ENCODE measurements around the gene NSUN2. TPM values are rescaled to one million over a fixed set of nuclear protein-coding genes. Genes with fewer than 3 reads are reported as not detected.

NSUN2 gene
- total RNA-seq, 4 donors from 2014 or later, result 37.7 to 65.8 (median 49.0) TPM

- Histone ChIP-seq H3K27me3 (no peaks in the 10 kb centered on the region), H3K9me3 (no peaks in the 10 kb centered on the region), H3K36me3 (peaks cover 17 to 100% (median 53%) of the 10 kb centered on the region in 3 donors), H3K27ac (no peak overlapping the region), H3K4me1 (no peaks in the 10 kb centered on the region), H3K4me3 (no peak overlapping the region)
- TF ChIP-seq POLR2A (IDR thresholded peaks at IDR 0.05), result no peak
- no peak for TF ChIP-seq CTCF (IDR thresholded peaks at IDR 0.05)
- intact Hi-C loops (cut with DNase I), result no loop called here
- 79 to 85% methylated on average over 5 of the region's 5 CpGs for WGBS, 2 donors
- no peak for DNase-seq
Observed at GRCh38 chr5:6607559-6607936, 25.3 kb downstream of the NSUN2 start.

GRCh38 chr5:6606884-6607558, 25.8 kb downstream of the NSUN2 start:
- TF ChIP-seq POLR2A (IDR thresholded peaks at IDR 0.05), result no peak
- no peak for TF ChIP-seq CTCF (IDR thresholded peaks at IDR 0.05)
- no peak for DNase-seq
- intact Hi-C loops (cut with DNase I), result no loop called here
- Histone ChIP-seq H3K9me3 (no peaks in the 10 kb centered on the region), H3K27ac (no peak overlapping the region), H3K36me3 (peaks cover 18 to 100% (median 51%) of the 10 kb centered on the region in 3 donors), H3K27me3 (no peaks in the 10 kb centered on the region), H3K4me3 (no peak overlapping the region), H3K4me1 (no peaks in the 10 kb centered on the region)
- 89% methylated on average over 9 of the region's 9 CpGs for WGBS, 2 donors

GRCh38 chr5:6604946-6605345, 27.9 kb downstream of the NSUN2 start:
- Histone ChIP-seq H3K9me3 (no peaks in the 10 kb centered on the region), H3K4me3 (no peak overlapping the region), H3K4me1 (no peaks in the 10 kb centered on the region), H3K27ac (no peak overlapping the region), H3K27me3 (no peaks in the 10 kb centered on the region), H3K36me3 (peaks cover 20 to 100% (median 50%) of the 10 kb centered on the region in 3 donors)
- intact Hi-C loops (cut with DNase I), result no loop called here
- no peak for TF ChIP-seq CTCF (IDR thresholded peaks at IDR 0.05)
- WGBS, 2 donors, result 92 to 94% methylated on average over 10 to 12 of the region's 12 CpGs
- DNase-seq, result no peak

GRCh38 chr5:6604341-6604740, 28.5 kb downstream of the NSUN2 start:
- no peaks in the 10 kb centered on the region for H3K9me3 ChIP-seq
- 93 to 96% methylated on average over 6 of the region's 6 CpGs for WGBS, 2 donors
- H3K4me3 ChIP-seq, result no peak overlapping the region
- no peak for TF ChIP-seq POLR2A (IDR thresholded peaks at IDR 0.05)
- no peak for TF ChIP-seq CTCF (IDR thresholded peaks at IDR 0.05)
- no peaks in the 10 kb centered on the region for H3K27me3 ChIP-seq
- H3K27ac ChIP-seq, result no peak overlapping the region
- H3K4me1 ChIP-seq, result no peaks in the 10 kb centered on the region
- no peak for DNase-seq
- intact Hi-C loops (cut with DNase I), result no loop called here
- peaks cover 17 to 100% (median 52%) of the 10 kb centered on the region in 3 donors for H3K36me3 ChIP-seq

- Histone ChIP-seq H3K27ac (no peak overlapping the region), H3K27me3 (no peaks in the 10 kb centered on the region), H3K36me3 (peaks cover 17 to 100% (median 46%) of the 10 kb centered on the region in 3 donors), H3K4me3 (no peak overlapping the region), H3K4me1 (no peaks in the 10 kb centered on the region), H3K9me3 (no peaks in the 10 kb centered on the region)
- DNase-seq, result no peak
- 90 to 100% methylated on average over 4 to 5 of the region's 5 CpGs for WGBS, 2 donors
- intact Hi-C loops (cut with DNase I), result no loop called here
- no peak for TF ChIP-seq CTCF (IDR thresholded peaks at IDR 0.05)
- no peak for TF ChIP-seq POLR2A (IDR thresholded peaks at IDR 0.05)
Observed at GRCh38 chr5:6603643-6604042, 29.2 kb downstream of the NSUN2 start.

All from esophagus squamous epithelium (tissue), 5 donors.